ENCODE measurements around the gene PIP4K2C. TPM values are rescaled to one million over a fixed set of nuclear protein-coding genes. Genes with fewer than 3 reads are reported as not detected.
A peak's percentile ranks its signal among the peaks of the same experiment; 100 is the strongest.
"Not testable (repeated sequence)": the region's sequence is repeated elsewhere in the genome, so short reads cannot be mapped to it uniquely, and the experiment has no call there.

PIP4K2C gene
- polyA plus RNA-seq, 2 of the 4 experiments (the other 2 are of a cell fraction): 35.3 to 62.9 TPM

- DNase-seq (ENCODE audit: low read depth in 1 of 2, low spot score in 1 of 2): peak in 1 of 2 experiments; percentile 75
- FAIRE-seq, H3K4me1 ChIP-seq, POLR2A ChIA-PET, H3K4me2 ChIP-seq, ATAC-seq, H3K27ac ChIP-seq, H3K4me3 ChIP-seq: not testable (repeated sequence)
- peaks cover 26% of the 10 kb centered on the region for H3K9me3 ChIP-seq
- peak; percentile 98 for TF ChIP-seq ZFP36 (IDR thresholded peaks at IDR 0.05; ENCODE audit: borderline replicate concordance, partially characterized antibody)
- CTCF ChIA-PET: interaction anchor here (1.9 kb wide), 1 partner anchor 63 kb away, joined by 6 read pairs; no protein-coding TSS in a partner anchor
- 17% methylated on average over 10 of the region's 13 CpGs for WGBS (ENCODE audit: missing lambda C conversion rate)
These were observed 55.1 kb downstream of the PIP4K2C start for GRCh38 chr12:57645990-57646658.

DNA sequence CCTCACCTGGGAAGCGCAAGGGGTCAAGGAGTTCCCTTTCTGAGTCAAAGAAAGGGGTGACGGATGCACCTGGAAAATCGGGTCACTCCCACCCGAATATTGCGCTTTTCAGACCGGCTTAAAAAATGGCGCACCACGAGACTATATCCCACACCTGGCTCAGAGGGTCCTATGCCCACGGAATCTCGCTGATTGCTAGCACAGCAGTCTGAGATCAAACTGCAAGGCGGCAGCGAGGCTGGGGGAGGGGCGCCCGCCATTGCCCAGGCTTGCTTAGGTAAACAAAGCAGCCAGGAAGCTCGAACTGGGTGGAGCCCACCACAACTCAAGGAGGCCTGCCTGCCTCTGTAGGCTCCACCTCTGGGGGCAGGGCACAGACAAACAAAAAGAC, 55.7 kb downstream of the PIP4K2C start:
- FAIRE-seq; CTCF ChIA-PET; H3K4me1 ChIP-seq; H3K27ac ChIP-seq; H3K4me2 ChIP-seq; ATAC-seq; DNase-seq (ENCODE audit: low read depth in 1 of 2, low spot score in 1 of 2); H3K4me3 ChIP-seq; POLR2A ChIA-PET: not testable (repeated sequence)
- H3K9me3 ChIP-seq: peaks cover 26% of the 10 kb centered on the region
- WGBS (ENCODE audit: missing lambda C conversion rate): 79% methylated on average over 7 of the region's 15 CpGs

Other genes starting within 250 kb of the PIP4K2C start
- gene R3HDM2, start 160.1 kb upstream of the PIP4K2C start, polyA plus RNA-seq (2011; rRNA removed): 28.8 and 30.6 TPM in 2 replicates
- 14.0 to 14.7 TPM (median 14.4 TPM) in 3 replicates for gene R3HDM2, start 160.1 kb upstream of the PIP4K2C start, polyA plus RNA-seq (2017; fragmentation: RNase III; extraction: RNeasy Plus Mini Kit Qiagen cat#74134 plus additional on column Dnase treatment)
- 0.07 and 0.08 TPM in 2 replicates for gene INHBC, start 156.4 kb upstream of the PIP4K2C start, polyA plus RNA-seq (2011; rRNA removed)
- not detected in 3 replicates for gene INHBC, start 156.4 kb upstream of the PIP4K2C start, polyA plus RNA-seq (2017; fragmentation: RNase III; extraction: RNeasy Plus Mini Kit Qiagen cat#74134 plus additional on column Dnase treatment)
- 2.4 and 2.9 TPM in 2 replicates for gene INHBE, start 135.9 kb upstream of the PIP4K2C start, polyA plus RNA-seq (2011; rRNA removed)
- gene INHBE, start 135.9 kb upstream of the PIP4K2C start, polyA plus RNA-seq (2017; fragmentation: RNase III; extraction: RNeasy Plus Mini Kit Qiagen cat#74134 plus additional on column Dnase treatment): 0.50 to 0.74 TPM (median 0.67 TPM) in 3 replicates
- 27.3 and 30.0 TPM in 2 replicates for gene GLI1, start 131.4 kb upstream of the PIP4K2C start, polyA plus RNA-seq (2011; rRNA removed)
- 13.0 to 13.5 TPM (median 13.1 TPM) in 3 replicates for gene GLI1, start 131.4 kb upstream of the PIP4K2C start, polyA plus RNA-seq (2017; fragmentation: RNase III; extraction: RNeasy Plus Mini Kit Qiagen cat#74134 plus additional on column Dnase treatment)
- gene ARHGAP9, start 111.3 kb upstream of the PIP4K2C start, polyA plus RNA-seq (2011; rRNA removed): 0.25 and 0.50 TPM in 2 replicates
- gene ARHGAP9, start 111.3 kb upstream of the PIP4K2C start, polyA plus RNA-seq (2017; fragmentation: RNase III; extraction: RNeasy Plus Mini Kit Qiagen cat#74134 plus additional on column Dnase treatment): 0.20 to 0.29 TPM in 2 of 3 replicates, not detected in the other
- gene MARS1, start 103.1 kb upstream of the PIP4K2C start, polyA plus RNA-seq (2011; rRNA removed): 372 and 406 TPM in 2 replicates
- 209 to 230 TPM (median 227 TPM) in 3 replicates for gene MARS1, start 103.1 kb upstream of the PIP4K2C start, polyA plus RNA-seq (2017; fragmentation: RNase III; extraction: RNeasy Plus Mini Kit Qiagen cat#74134 plus additional on column Dnase treatment)
- 73.1 and 93.0 TPM in 2 replicates for gene DDIT3, start 70.7 kb upstream of the PIP4K2C start, polyA plus RNA-seq (2011; rRNA removed)
- gene DDIT3, start 70.7 kb upstream of the PIP4K2C start, polyA plus RNA-seq (2017; fragmentation: RNase III; extraction: RNeasy Plus Mini Kit Qiagen cat#74134 plus additional on column Dnase treatment): 11.5 to 16.0 TPM (median 13.5 TPM) in 3 replicates
- 4.6 and 7.3 TPM in 2 replicates for gene MBD6, start 68.4 kb upstream of the PIP4K2C start, polyA plus RNA-seq (2011; rRNA removed)
- 18.7 to 25.3 TPM (median 24.2 TPM) in 3 replicates for gene MBD6, start 68.4 kb upstream of the PIP4K2C start, polyA plus RNA-seq (2017; fragmentation: RNase III; extraction: RNeasy Plus Mini Kit Qiagen cat#74134 plus additional on column Dnase treatment)
- 140 and 169 TPM in 2 replicates for gene DCTN2, start 44.0 kb upstream of the PIP4K2C start, polyA plus RNA-seq (2011; rRNA removed)
- gene DCTN2, start 44.0 kb upstream of the PIP4K2C start, polyA plus RNA-seq (2017; fragmentation: RNase III; extraction: RNeasy Plus Mini Kit Qiagen cat#74134 plus additional on column Dnase treatment): 203 to 211 TPM (median 211 TPM) in 3 replicates
- 0.89 and 0.90 TPM in 2 replicates for gene KIF5A, start 41.1 kb upstream of the PIP4K2C start, polyA plus RNA-seq (2011; rRNA removed)
- gene KIF5A, start 41.1 kb upstream of the PIP4K2C start, polyA plus RNA-seq (2017; fragmentation: RNase III; extraction: RNeasy Plus Mini Kit Qiagen cat#74134 plus additional on column Dnase treatment): 0.45 to 0.61 TPM (median 0.55 TPM) in 3 replicates
- gene DTX3, start 13.6 kb downstream of the PIP4K2C start, polyA plus RNA-seq (2011; rRNA removed): 21.7 and 29.6 TPM in 2 replicates
- 18.1 to 26.2 TPM (median 24.7 TPM) in 3 replicates for gene DTX3, start 13.6 kb downstream of the PIP4K2C start, polyA plus RNA-seq (2017; fragmentation: RNase III; extraction: RNeasy Plus Mini Kit Qiagen cat#74134 plus additional on column Dnase treatment)
- 9.3 and 9.9 TPM in 2 replicates for gene ARHGEF25, start 20.2 kb downstream of the PIP4K2C start, polyA plus RNA-seq (2011; rRNA removed)
- gene ARHGEF25, start 20.2 kb downstream of the PIP4K2C start, polyA plus RNA-seq (2017; fragmentation: RNase III; extraction: RNeasy Plus Mini Kit Qiagen cat#74134 plus additional on column Dnase treatment): 8.0 to 13.8 TPM (median 11.9 TPM) in 3 replicates
- 25.7 and 27.0 TPM in 2 replicates for gene B4GALNT1, start 42.0 kb downstream of the PIP4K2C start, polyA plus RNA-seq (2011; rRNA removed)
- gene B4GALNT1, start 42.0 kb downstream of the PIP4K2C start, polyA plus RNA-seq (2017; fragmentation: RNase III; extraction: RNeasy Plus Mini Kit Qiagen cat#74134 plus additional on column Dnase treatment): 33.2 to 35.1 TPM (median 33.4 TPM) in 3 replicates
- 183 and 208 TPM in 2 replicates for gene OS9, start 102.9 kb downstream of the PIP4K2C start, polyA plus RNA-seq (2011; rRNA removed)
- 115 to 128 TPM (median 128 TPM) in 3 replicates for gene OS9, start 102.9 kb downstream of the PIP4K2C start, polyA plus RNA-seq (2017; fragmentation: RNase III; extraction: RNeasy Plus Mini Kit Qiagen cat#74134 plus additional on column Dnase treatment)
- 0.26 and 0.36 TPM in 2 replicates for gene AGAP2, start 147.6 kb downstream of the PIP4K2C start, polyA plus RNA-seq (2011; rRNA removed)
- gene AGAP2, start 147.6 kb downstream of the PIP4K2C start, polyA plus RNA-seq (2017; fragmentation: RNase III; extraction: RNeasy Plus Mini Kit Qiagen cat#74134 plus additional on column Dnase treatment): 0.21 to 0.45 TPM (median 0.28 TPM) in 3 replicates
- 51.9 and 61.0 TPM in 2 replicates for gene TSPAN31, start 153.8 kb downstream of the PIP4K2C start, polyA plus RNA-seq (2011; rRNA removed)
- 20.6 to 27.1 TPM (median 22.8 TPM) in 3 replicates for gene TSPAN31, start 153.8 kb downstream of the PIP4K2C start, polyA plus RNA-seq (2017; fragmentation: RNase III; extraction: RNeasy Plus Mini Kit Qiagen cat#74134 plus additional on column Dnase treatment)
- 226 and 289 TPM in 2 replicates for gene CDK4, start 161.1 kb downstream of the PIP4K2C start, polyA plus RNA-seq (2011; rRNA removed)
- 226 to 255 TPM (median 229 TPM) in 3 replicates for gene CDK4, start 161.1 kb downstream of the PIP4K2C start, polyA plus RNA-seq (2017; fragmentation: RNase III; extraction: RNeasy Plus Mini Kit Qiagen cat#74134 plus additional on column Dnase treatment)
- 7.2 and 8.4 TPM in 2 replicates for gene MARCHF9, start 163.9 kb downstream of the PIP4K2C start, polyA plus RNA-seq (2011; rRNA removed)
- gene MARCHF9, start 163.9 kb downstream of the PIP4K2C start, polyA plus RNA-seq (2017; fragmentation: RNase III; extraction: RNeasy Plus Mini Kit Qiagen cat#74134 plus additional on column Dnase treatment): 4.7 to 6.8 TPM (median 5.9 TPM) in 3 replicates
- gene CYP27B1, start 175.9 kb downstream of the PIP4K2C start, polyA plus RNA-seq (2011; rRNA removed): 1.8 and 1.9 TPM in 2 replicates
- gene CYP27B1, start 175.9 kb downstream of the PIP4K2C start, polyA plus RNA-seq (2017; fragmentation: RNase III; extraction: RNeasy Plus Mini Kit Qiagen cat#74134 plus additional on column Dnase treatment): 1.9 to 2.9 TPM (median 2.3 TPM) in 3 replicates
- 60.2 and 71.3 TPM in 2 replicates for gene METTL1, start 180.9 kb downstream of the PIP4K2C start, polyA plus RNA-seq (2011; rRNA removed)
- gene METTL1, start 180.9 kb downstream of the PIP4K2C start, polyA plus RNA-seq (2017; fragmentation: RNase III; extraction: RNeasy Plus Mini Kit Qiagen cat#74134 plus additional on column Dnase treatment): 55.2 to 64.9 TPM (median 63.0 TPM) in 3 replicates
- 13.8 and 15.8 TPM in 2 replicates for gene EEF1AKMT3, start 181.4 kb downstream of the PIP4K2C start, polyA plus RNA-seq (2011; rRNA removed)
- 6.2 to 8.0 TPM (median 7.3 TPM) in 3 replicates for gene EEF1AKMT3, start 181.4 kb downstream of the PIP4K2C start, polyA plus RNA-seq (2017; fragmentation: RNase III; extraction: RNeasy Plus Mini Kit Qiagen cat#74134 plus additional on column Dnase treatment)
- 31.7 and 39.9 TPM in 2 replicates for gene TSFM, start 191.6 kb downstream of the PIP4K2C start, polyA plus RNA-seq (2011; rRNA removed)
- 56.6 to 60.2 TPM (median 59.2 TPM) in 3 replicates for gene TSFM, start 191.6 kb downstream of the PIP4K2C start, polyA plus RNA-seq (2017; fragmentation: RNase III; extraction: RNeasy Plus Mini Kit Qiagen cat#74134 plus additional on column Dnase treatment)
- gene AVIL, start 227.5 kb downstream of the PIP4K2C start, polyA plus RNA-seq (2011; rRNA removed): 0.99 and 1.1 TPM in 2 replicates
- 0.33 to 1.1 TPM (median 0.53 TPM) in 3 replicates for gene AVIL, start 227.5 kb downstream of the PIP4K2C start, polyA plus RNA-seq (2017; fragmentation: RNase III; extraction: RNeasy Plus Mini Kit Qiagen cat#74134 plus additional on column Dnase treatment)

Data from A549 (cell line).